Measurements from ENCODE around the gene THAP4.

The THAP4 gene

DNA sequence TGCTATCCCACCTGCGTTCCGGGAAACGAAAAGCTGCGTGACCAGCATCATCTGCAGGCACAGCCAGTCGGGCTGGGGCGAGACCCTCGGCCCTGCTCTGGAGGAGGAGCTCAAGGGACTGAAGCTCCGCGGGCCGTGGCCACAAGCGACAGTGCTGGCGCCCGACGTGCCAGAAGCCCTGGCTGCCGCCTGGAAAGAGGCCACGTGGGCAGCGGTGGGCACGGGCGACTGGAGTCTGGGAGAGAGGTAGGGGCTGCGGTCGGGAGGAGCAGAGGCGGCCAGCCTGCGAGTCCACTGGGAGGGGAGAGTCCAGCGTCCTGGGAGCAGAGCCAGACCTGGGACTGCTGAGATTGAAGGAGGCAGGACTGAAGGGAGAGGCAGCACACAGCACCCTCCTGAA is 40.4 kb upstream of the THAP4 start:
- no peak for TF ChIP-seq CTCF (IDR thresholded peaks at IDR 0.05; ENCODE audit: insufficient read depth, missing control alignments)
- FAIRE-seq (no peak), DNase-seq (ENCODE audit: insufficient read length, low spot score) (no peak)

DNA sequence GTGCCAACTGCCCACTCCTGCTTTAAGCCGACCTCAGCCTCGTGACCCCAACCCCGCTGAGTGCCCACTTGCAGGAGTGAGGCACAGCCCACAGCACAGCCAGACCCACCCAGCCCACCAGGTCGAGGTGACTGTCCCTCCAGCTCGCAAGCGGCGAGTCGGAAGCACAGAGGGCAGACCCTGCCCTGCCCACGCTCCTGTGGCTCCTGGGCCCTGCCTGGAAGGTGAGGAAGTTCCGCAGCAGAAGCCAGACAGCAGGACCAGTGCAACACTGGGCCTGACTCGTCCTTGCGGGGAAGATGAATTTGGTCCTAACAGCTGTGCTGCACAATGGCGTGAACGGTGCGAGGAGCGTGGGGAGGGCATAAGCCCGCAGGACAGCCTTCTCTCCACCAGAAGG is 39.7 kb upstream of the THAP4 start:
- FAIRE-seq (no peak), DNase-seq (ENCODE audit: insufficient read length, low spot score) (no peak)
- TF ChIP-seq CTCF (IDR thresholded peaks at IDR 0.05; ENCODE audit: insufficient read depth, missing control alignments) = no peak

DNA sequence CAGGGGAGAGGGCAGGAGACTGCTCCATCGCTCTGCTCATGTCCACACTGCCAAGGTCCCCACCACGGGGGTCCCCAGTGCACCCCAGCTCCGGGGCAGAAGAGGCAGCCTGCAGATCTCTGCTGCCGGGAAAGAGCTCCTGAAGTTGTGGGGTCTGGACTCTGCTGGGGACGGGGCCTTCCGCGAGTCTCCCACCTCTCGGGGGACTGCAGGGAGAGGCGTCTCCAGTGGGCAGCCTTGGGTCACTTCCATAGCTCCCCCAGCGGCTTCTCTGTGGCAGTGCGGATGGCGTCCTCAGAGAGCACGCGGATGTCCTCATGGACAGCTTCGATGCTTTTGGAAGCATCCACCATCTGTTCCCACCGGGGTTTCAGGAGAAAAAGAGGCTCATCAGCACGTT is 38.9 kb upstream of the THAP4 start:
- no peak for TF ChIP-seq CTCF (IDR thresholded peaks at IDR 0.05; ENCODE audit: insufficient read depth, missing control alignments)
- DNase-seq (ENCODE audit: insufficient read length, low spot score) (no peak), FAIRE-seq (no peak)

DNA sequence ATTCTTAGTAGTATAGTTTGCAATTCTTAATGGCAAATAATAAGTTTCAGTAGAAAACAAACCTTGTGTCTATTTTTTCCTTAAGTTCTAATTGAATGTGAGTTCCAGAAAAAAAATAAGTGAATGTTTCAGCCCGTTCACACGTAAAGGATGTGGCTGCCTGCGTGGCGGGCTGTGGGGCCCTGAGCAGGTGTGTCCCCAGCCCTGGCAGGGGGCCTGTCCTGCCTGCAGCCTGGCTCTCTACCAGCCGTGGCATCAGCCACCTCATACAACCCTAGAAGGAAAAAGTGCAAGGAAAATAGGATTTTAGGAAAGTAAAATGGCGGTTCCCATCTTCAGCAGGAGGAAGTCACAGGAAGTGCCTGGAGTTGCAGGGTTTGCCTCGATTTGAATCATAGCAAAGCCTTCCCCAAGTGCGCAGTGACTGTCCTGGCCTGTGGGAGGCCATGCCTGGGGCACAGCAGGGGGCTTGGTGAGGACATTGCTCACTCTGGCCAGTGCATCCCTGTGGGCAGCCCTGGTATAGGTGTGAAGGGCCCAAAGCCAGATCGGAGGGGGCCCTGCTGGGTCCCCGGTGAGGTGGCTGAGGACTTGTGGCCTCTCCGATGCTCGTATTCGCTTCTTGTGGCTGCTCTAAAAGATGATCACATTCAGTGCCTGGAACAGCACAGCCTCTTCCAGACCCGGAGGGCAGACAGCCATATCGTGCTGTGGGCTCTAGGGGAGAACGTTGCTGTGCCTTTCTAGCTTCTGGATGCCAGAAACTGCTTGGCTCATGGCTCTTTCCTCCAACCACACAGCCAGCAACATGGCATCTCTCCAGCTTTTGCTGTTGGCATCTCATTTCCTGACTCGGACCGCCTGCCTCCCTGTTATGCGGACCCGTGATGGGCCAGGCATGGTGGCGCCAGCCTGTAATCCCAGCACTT is 37.1 kb upstream of the THAP4 start:
- DNase-seq (ENCODE audit: insufficient read length, low spot score) (no peak), FAIRE-seq (no peak)
- no peak for TF ChIP-seq CTCF (IDR thresholded peaks at IDR 0.05; ENCODE audit: insufficient read depth, missing control alignments)

- DNase-seq (ENCODE audit: insufficient read length, low spot score) (no peak), FAIRE-seq (no peak)
- no peak for TF ChIP-seq CTCF (IDR thresholded peaks at IDR 0.05; ENCODE audit: insufficient read depth, missing control alignments)
Observed at GRCh38 chr2:241673189-241673663, 36.3 kb upstream of the THAP4 start.

GRCh38 chr2:241672243-241673188 is 35.6 kb upstream of the THAP4 start:
- DNase-seq (ENCODE audit: insufficient read length, low spot score) (no peak), FAIRE-seq (no peak)
- no peak for TF ChIP-seq CTCF (IDR thresholded peaks at IDR 0.05; ENCODE audit: insufficient read depth, missing control alignments)
